ENCODE measurements around the gene JCHAIN. TPM values are rescaled to one million over a fixed set of nuclear protein-coding genes. Genes with fewer than 3 reads are reported as not detected.
"Not testable (repeated sequence)": the region's sequence is repeated elsewhere in the genome, so short reads cannot be mapped to it uniquely, and the experiment has no call there.

JCHAIN gene
- total and polyA plus RNA-seq, 7 experiments from 2014 or later, result 0.81 to 223 (median 36.9) TPM; not detected in 3

- Histone ChIP-seq H3K36me3 (ENCODE audit: control insufficient read depth in 2 of 3, insufficient read depth in 3 of 3, low read length in 3 of 3) (no peaks in the 10 kb centered on the region), H3K9me3 (ENCODE audit: control insufficient read depth in 2 of 3, low read length in 3 of 3) (no peaks in the 10 kb centered on the region), H3K4me3 (ENCODE audit: low read length) (no peak overlapping the region), H3K27ac (ENCODE audit: low read depth, low read length) (no peak overlapping the region), H3K4me1 (ENCODE audit: control insufficient read depth in 2 of 2, insufficient read depth in 2 of 2, low read length in 2 of 2) (no peaks in the 10 kb centered on the region), H3K27me3 (ENCODE audit: control insufficient read depth in 2 of 2, insufficient read depth in 2 of 2, low read length in 2 of 2) (no peaks in the 10 kb centered on the region)
- Mint-ChIP-seq H3K4me3 (no peak overlapping the region), H3K36me3 (no peaks in the 10 kb centered on the region), H3K27me3 (peaks cover 0 to 31% (median 5%) of the 10 kb centered on the region in 5 donors), H3K4me1 (peaks cover 0 to 5% (median 0%) of the 10 kb centered on the region in 7 donors), H3K9me3 (peaks cover 0 to 1% (median 0%) of the 10 kb centered on the region in 11 donors), H3K27ac (no peak overlapping the region)
- POLR2A ChIA-PET, result interaction anchor here (1.5 kb wide), 1 partner anchor 21 kb away, joined by 3 read pairs; the partner anchor contains the start of gene UTP3
- ATAC-seq, result no peak
- DNase-seq, result no peak
- CTCF ChIA-PET, result interaction anchor here (0.6 to 1.1 kb wide), 3 partner anchors 10 to 256 kb away, joined by 3 read pairs; no protein-coding TSS in a partner anchor
- intact Hi-C loops (cut with micrococcal nuclease), result no loop called here
Measured at GRCh38 chr4:70667740-70668535, 1.6 kb upstream of the JCHAIN start.

- H3K27ac Mint-ChIP-seq, result peak overlapping the region in 1 of 9 donors; percentile 36
- H3K4me1 ChIP-seq (ENCODE audit: control insufficient read depth in 2 of 2, insufficient read depth in 2 of 2, low read length in 2 of 2); ATAC-seq; H3K36me3 ChIP-seq (ENCODE audit: control insufficient read depth in 2 of 3, insufficient read depth in 3 of 3, low read length in 3 of 3); H3K4me3 Mint-ChIP-seq; H3K27ac ChIP-seq (ENCODE audit: low read depth, low read length); H3K4me1 Mint-ChIP-seq; H3K27me3 ChIP-seq (ENCODE audit: control insufficient read depth in 2 of 2, insufficient read depth in 2 of 2, low read length in 2 of 2); H3K9me3 ChIP-seq (ENCODE audit: control insufficient read depth in 2 of 3, low read length in 3 of 3); intact Hi-C loops (cut with micrococcal nuclease); H3K36me3 Mint-ChIP-seq; H3K4me3 ChIP-seq (ENCODE audit: low read length); H3K9me3 Mint-ChIP-seq; POLR2A ChIA-PET; DNase-seq: not testable (repeated sequence)
- H3K27me3 Mint-ChIP-seq, result peaks cover 0 to 22% (median 6%) of the 10 kb centered on the region in 5 donors
- CTCF ChIA-PET, result interaction anchor here (1.4 kb wide), 1 partner anchor 9 kb away, joined by 3 read pairs; no protein-coding TSS in a partner anchor
Measured at GRCh38 chr4:70661309-70661922, 4.9 kb downstream of the JCHAIN start.

GRCh38 chr4:70660106-70660505 lies 6.2 kb downstream of the JCHAIN start:
- H3K4me1 ChIP-seq (ENCODE audit: control insufficient read depth in 2 of 2, insufficient read depth in 2 of 2, low read length in 2 of 2), result no peaks in the 10 kb centered on the region
- Mint-ChIP-seq H3K9me3 (no peaks in the 10 kb centered on the region), H3K4me1 (peaks cover 0 to 9% (median 5%) of the 10 kb centered on the region in 7 donors), H3K4me3 (no peak overlapping the region), H3K36me3 (no peaks in the 10 kb centered on the region), H3K27ac (no peak overlapping the region), H3K27me3 (peaks cover 0 to 20% (median 6%) of the 10 kb centered on the region in 5 donors)
- ATAC-seq, result no peak
- no peaks in the 10 kb centered on the region for H3K36me3 ChIP-seq (ENCODE audit: control insufficient read depth in 2 of 3, insufficient read depth in 3 of 3, low read length in 3 of 3)
- no peaks in the 10 kb centered on the region for H3K9me3 ChIP-seq (ENCODE audit: control insufficient read depth in 2 of 3, low read length in 3 of 3)
- H3K27ac ChIP-seq (ENCODE audit: low read depth, low read length), result no peak overlapping the region
- H3K4me3 ChIP-seq (ENCODE audit: low read length), result no peak overlapping the region
- intact Hi-C loops (cut with micrococcal nuclease), result no loop called here
- no peak for DNase-seq
- no peaks in the 10 kb centered on the region for H3K27me3 ChIP-seq (ENCODE audit: control insufficient read depth in 2 of 2, insufficient read depth in 2 of 2, low read length in 2 of 2)
- ChIA-PET POLR2A (no interaction called here), CTCF (no interaction called here)

- Histone ChIP-seq H3K36me3 (ENCODE audit: control insufficient read depth in 2 of 3, insufficient read depth in 3 of 3, low read length in 3 of 3) (no peaks in the 10 kb centered on the region), H3K4me3 (ENCODE audit: low read length) (no peak overlapping the region), H3K9me3 (ENCODE audit: control insufficient read depth in 2 of 3, low read length in 3 of 3) (no peaks in the 10 kb centered on the region), H3K27ac (ENCODE audit: low read depth, low read length) (no peak overlapping the region), H3K27me3 (ENCODE audit: control insufficient read depth in 2 of 2, insufficient read depth in 2 of 2, low read length in 2 of 2) (no peaks in the 10 kb centered on the region), H3K4me1 (ENCODE audit: control insufficient read depth in 2 of 2, insufficient read depth in 2 of 2, low read length in 2 of 2) (no peaks in the 10 kb centered on the region)
- DNase-seq (no peak), ATAC-seq (no peak)
- no peak overlapping the region for H3K27ac Mint-ChIP-seq
- peaks cover 0 to 31% (median 6%) of the 10 kb centered on the region in 5 donors for H3K27me3 Mint-ChIP-seq
- intact Hi-C loops (cut with micrococcal nuclease), result no loop called here
- H3K36me3 Mint-ChIP-seq, result no peaks in the 10 kb centered on the region
- no peaks in the 10 kb centered on the region for H3K9me3 Mint-ChIP-seq
- CTCF ChIA-PET, result interaction anchor here (0.6 kb wide), 1 partner anchor 10 kb away, joined by 3 read pairs; no protein-coding TSS in a partner anchor
- H3K4me1 Mint-ChIP-seq, result peaks cover 0 to 9% (median 5%) of the 10 kb centered on the region in 7 donors
- no peak overlapping the region for H3K4me3 Mint-ChIP-seq
- POLR2A ChIA-PET, result no interaction called here
Measured at GRCh38 chr4:70658418-70658817, 7.9 kb downstream of the JCHAIN start.

GRCh38 chr4:70657326-70657725 lies 9.0 kb downstream of the JCHAIN start:
- POLR2A ChIA-PET, result no interaction called here
- Mint-ChIP-seq H3K4me1 (peaks cover 0 to 9% (median 5%) of the 10 kb centered on the region in 7 donors), H3K27ac (no peak overlapping the region), H3K36me3 (no peaks in the 10 kb centered on the region), H3K27me3 (peaks cover 0 to 32% (median 6%) of the 10 kb centered on the region in 5 donors), H3K4me3 (no peak overlapping the region), H3K9me3 (no peaks in the 10 kb centered on the region)
- Histone ChIP-seq H3K4me1 (ENCODE audit: control insufficient read depth in 2 of 2, insufficient read depth in 2 of 2, low read length in 2 of 2) (no peaks in the 10 kb centered on the region), H3K27ac (ENCODE audit: low read depth, low read length) (no peak overlapping the region), H3K27me3 (ENCODE audit: control insufficient read depth in 2 of 2, insufficient read depth in 2 of 2, low read length in 2 of 2) (no peaks in the 10 kb centered on the region), H3K36me3 (ENCODE audit: control insufficient read depth in 2 of 3, insufficient read depth in 3 of 3, low read length in 3 of 3) (no peaks in the 10 kb centered on the region), H3K4me3 (ENCODE audit: low read length) (no peak overlapping the region), H3K9me3 (ENCODE audit: control insufficient read depth in 2 of 3, low read length in 3 of 3) (no peaks in the 10 kb centered on the region)
- intact Hi-C loops (cut with micrococcal nuclease), result no loop called here
- DNase-seq (no peak), ATAC-seq (no peak)
- CTCF ChIA-PET, result no interaction called here

GRCh38 chr4:70654605-70655011 lies 11.7 kb downstream of the JCHAIN start:
- ChIA-PET POLR2A (no interaction called here), CTCF (interaction anchor here (0.6 to 1.0 kb wide), 2 partner anchors 11 to 368 kb away, joined by 3 to 4 read pairs; no protein-coding TSS in a partner anchor)
- Mint-ChIP-seq H3K27me3 (peaks cover 0 to 32% (median 6%) of the 10 kb centered on the region in 5 donors), H3K4me3 (no peak overlapping the region), H3K36me3 (no peaks in the 10 kb centered on the region), H3K9me3 (no peaks in the 10 kb centered on the region), H3K27ac (no peak overlapping the region), H3K4me1 (peaks cover 0 to 8% (median 0%) of the 10 kb centered on the region in 7 donors)
- H3K9me3 ChIP-seq (ENCODE audit: control insufficient read depth in 2 of 3, low read length in 3 of 3), result no peaks in the 10 kb centered on the region
- ATAC-seq (peak; percentile 69), DNase-seq (no peak)
- H3K27me3 ChIP-seq (ENCODE audit: control insufficient read depth in 2 of 2, insufficient read depth in 2 of 2, low read length in 2 of 2), result no peaks in the 10 kb centered on the region
- H3K27ac ChIP-seq (ENCODE audit: low read depth, low read length), result no peak overlapping the region
- no peaks in the 10 kb centered on the region for H3K36me3 ChIP-seq (ENCODE audit: control insufficient read depth in 2 of 3, insufficient read depth in 3 of 3, low read length in 3 of 3)
- intact Hi-C loops (cut with micrococcal nuclease), result loop anchor here (5.0 kb wide), 3 partner anchors 248 to 528 kb away; partner anchors contain the start of gene MOB1B (in 1 of the 2)
- no peaks in the 10 kb centered on the region for H3K4me1 ChIP-seq (ENCODE audit: control insufficient read depth in 2 of 2, insufficient read depth in 2 of 2, low read length in 2 of 2)
- H3K4me3 ChIP-seq (ENCODE audit: low read length), result no peak overlapping the region
